HT1080 (cell line): ENCODE measurements around the gene PTPRN2. TPM values are rescaled to one million over a fixed set of nuclear protein-coding genes. Genes with fewer than 3 reads are reported as not detected.
"Not testable (repeated sequence)": the region's sequence is repeated elsewhere in the genome, so short reads cannot be mapped to it uniquely, and the experiment has no call there.

Experiments
- DNase-seq: peaks from one replicate; pipeline ENCODE4 v3.0.0-alpha.2; 2015; ENCODE audit warnings: low read depth
- total RNA-seq: library from RNA; depleted of rRNA; stranded (reverse); fragments of >200 nt; shearing (Covaris generic); gene quantifications from 2 replicates; pipeline ENCODE4 v1.2.3, GENCODE V29; 2014

The PTPRN2 gene
- total RNA-seq, 1 experiment from 2014 or later = 0.31 TPM

DNA sequence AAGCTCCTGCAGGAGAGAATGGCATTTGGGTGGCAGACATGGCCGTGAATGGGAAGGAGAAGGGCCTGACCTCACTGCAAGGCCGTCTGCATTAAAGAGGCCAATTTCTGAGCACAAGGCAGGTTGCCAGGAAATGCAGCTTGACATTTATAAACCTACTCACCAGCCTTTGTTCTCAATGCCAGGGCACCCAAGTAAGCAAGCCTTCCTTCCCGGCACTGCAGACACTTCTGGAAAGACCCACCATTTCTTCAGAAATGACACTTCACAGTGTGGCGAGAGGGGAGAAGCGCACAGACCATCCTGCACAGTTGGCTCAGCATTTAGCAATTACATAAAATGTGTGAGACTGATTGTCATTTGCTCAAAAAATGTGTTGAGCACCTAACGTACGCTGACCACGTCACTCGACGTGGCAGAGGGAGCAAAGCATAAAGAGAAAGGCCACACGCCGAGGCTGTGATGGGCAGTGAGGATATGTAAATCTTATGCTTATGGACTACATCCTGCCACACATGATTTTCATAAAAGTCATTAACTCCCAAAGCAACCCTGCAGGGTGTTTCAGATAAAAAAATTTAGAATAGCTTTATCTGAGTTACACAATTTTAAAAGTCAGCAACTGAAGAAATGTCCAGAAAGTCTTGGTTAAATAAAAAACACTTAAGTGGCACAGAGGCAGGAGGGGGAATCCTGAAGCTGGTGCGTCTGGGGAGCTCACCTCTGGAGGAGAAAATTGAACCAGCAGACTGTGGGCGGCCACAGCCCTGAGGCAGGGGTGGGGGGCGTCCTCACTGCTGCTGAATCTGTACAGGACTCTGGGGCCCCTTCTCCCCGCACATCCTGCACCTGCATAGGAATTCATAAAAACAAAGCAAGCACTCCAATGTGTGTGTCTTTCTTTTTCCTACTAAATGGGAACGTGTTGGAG is 543.8 kb downstream of the PTPRN2 start:
- no peak for DNase-seq

DNA sequence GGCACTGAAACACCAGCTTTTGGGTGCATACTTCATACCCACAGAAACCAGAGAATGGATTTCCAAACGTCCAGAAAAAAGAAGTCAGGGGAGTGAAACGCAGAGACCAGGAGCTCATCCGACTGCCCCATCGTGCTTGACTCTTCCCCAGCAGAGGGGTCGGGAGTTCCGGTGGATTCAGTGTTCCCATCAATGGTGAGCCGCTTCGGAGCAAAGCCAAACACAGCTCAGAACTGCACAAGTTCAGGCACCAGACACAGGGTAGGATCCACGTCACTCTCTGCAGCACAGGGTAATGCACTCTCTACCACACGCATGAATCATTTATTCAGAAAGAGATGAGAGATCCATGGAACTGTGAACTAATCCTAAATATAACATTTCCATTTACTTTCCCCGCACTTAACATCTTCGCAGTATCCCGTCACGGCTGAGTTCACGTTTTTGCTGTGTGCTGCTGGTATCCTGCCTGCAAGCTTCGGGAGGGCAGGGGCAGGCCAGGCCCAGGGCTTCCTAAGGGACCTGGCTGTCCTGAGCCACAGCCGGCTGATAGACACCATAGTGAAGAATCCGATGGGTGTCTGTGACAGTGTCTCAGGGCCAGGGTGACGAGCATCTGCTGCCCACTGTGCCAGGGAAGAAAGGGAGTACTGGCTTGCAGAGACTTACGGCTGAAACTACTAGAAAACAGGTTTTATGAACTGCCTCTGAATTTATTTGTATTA is 545.3 kb downstream of the PTPRN2 start:
- no peak for DNase-seq

DNA sequence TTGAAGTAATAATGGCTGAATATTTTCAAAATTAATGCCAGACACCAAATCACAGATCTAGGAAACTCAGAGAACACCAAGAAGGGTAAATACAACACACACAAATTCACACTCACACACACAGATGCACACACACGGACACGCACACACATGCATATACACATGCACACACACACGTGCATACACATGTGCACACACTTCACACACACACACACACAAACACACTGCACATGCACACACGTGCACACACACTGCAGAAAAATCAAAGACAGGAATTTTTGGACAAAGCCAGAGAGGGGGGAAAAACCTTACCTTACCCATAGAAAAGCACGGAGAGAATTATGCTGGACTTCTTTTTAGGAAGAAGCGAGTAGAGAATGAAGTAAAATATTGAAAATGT is 547.4 kb downstream of the PTPRN2 start:
- no peak for DNase-seq

DNA sequence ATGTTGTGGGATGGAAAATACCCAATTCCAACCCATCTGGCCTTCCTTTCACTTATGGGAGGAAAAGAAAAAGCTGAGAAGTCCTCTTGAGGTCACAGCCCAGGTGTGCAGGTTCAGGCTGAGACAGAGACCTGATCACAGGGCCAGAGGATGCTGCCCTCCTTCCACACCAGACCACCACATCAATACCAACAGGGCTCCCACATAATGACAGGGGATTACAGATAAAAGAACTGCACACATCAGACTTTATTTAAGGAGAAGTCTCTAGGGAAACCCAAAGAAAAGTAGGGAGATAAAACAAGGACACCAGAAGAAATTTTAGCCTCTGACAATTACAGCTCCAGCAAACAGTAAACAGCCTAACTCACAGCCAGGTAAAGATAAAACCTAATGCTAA is 548.4 kb downstream of the PTPRN2 start:
- DNase-seq = no peak

DNA sequence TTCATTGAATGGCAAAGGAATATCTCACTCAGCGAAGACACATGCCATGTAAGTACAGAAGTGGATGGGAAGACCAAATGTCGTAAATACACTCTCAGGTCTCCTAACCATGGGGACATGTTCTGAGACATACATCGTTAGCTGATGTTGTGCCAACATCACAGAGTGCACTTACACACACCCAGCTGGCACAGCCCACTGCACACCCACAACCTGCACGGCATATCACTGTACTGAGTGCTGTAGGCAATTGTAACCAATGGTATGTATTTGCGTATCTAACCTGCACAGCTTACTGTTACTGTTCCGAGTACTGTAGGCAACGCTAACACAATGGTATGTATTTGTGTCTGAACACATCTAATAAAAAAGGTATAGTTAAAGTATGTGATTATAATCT is 550.4 kb downstream of the PTPRN2 start:
- no peak for DNase-seq

DNA sequence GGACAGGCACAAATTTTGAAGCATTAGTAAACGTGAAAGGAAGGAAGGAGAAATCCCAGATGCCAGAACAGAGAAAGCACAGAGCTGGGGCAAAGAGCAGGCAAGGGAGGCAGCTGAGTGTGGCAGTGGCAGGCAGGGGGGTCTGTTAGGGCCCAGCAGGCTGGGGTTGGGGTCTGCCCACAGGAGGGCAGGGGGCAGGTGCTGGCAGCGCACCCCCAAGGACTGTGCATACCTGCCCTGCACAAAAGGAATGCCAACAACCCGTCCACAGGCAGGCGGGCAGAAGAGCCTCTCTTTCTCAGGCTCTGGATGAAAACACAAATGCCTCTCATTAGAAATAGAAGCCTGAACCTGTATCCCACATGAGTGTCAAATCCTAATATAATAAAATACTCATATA is 552.3 kb downstream of the PTPRN2 start:
- no peak for DNase-seq

DNA sequence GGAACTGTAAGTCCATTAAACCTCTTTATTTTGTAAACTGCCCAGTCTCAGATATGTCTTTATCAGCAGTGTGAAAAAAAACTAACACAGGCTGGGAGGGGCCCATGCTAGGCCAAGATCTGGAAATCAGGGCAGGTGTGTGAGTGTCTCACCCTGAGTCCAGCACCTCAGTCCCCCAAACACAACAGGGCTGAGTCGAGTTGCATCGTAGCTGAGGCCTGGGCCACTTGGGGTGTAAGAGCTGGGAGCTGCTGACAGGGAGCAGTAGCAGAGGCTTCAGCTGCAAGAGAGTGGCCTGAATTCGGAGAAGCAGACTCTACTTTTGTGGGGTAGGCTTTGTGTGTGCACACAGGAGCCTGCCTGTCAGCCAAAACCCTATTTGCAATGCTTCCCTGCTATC is 553.1 kb downstream of the PTPRN2 start:
- DNase-seq = no peak

DNA sequence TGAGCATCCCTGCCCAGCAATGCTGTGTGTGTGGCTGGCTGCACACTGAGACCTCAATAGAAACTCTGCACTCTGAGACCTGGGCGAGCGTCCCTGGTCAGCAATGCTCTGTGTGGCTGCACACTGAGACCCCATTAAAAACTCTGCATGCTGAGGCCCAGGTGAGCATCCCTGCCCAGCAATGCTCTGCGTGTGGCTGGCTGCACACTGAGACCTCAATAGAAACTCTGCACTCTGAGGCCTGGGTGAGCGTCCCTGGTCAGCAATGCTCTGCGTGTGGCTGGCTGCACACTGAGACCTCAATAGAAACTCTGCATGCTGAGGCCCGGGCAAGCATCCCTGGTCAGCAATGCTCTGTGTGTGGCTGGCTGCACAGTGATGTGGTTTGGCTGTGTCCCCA is 553.7 kb downstream of the PTPRN2 start:
- DNase-seq = not testable (repeated sequence)

DNA sequence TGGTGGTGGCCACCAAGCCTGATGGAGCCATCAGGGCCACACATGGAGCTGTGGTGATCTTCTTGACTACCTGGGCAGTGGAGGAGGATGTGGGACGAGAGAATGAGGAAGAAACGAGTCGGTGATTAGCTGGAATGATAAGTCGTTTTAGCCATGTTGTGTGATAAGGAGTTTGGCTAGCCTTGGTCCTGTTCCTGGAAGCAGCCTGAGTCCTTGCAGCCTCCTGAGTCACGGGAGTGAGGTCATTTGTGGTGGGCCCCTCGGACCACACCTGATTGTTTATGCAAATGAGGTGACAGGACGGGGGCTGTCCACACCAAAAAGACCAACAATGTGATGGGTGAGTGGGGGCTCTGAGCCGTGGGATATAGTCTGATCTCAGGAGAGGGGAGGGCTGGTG is 554.4 kb downstream of the PTPRN2 start:
- DNase-seq = no peak

DNA sequence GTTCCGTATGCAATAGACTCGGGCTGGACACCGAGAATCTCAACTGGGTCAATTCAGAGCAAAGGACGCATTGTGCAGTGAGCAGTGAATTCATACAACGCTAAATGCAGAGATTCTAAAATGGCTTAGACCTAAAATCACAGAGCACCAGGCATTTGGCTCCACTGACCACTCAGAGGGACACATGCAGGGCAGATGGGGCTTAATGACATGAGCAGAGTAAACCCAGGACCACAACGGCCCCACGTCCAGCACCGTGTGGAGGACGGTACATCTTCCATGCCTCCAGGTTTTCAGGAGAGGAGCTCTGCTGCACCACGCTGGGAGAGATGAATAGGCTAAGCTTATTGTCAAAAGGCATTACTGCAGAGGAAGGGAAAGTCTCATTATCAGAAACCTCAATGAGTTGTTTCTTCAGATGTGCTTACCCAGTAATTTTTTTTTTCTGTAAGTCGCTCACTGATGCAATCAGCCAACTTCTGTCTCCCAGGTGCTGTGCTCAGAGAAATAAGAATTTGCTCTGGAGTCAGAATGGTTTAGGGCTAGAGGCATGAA is 555.0 kb downstream of the PTPRN2 start:
- no peak for DNase-seq

DNA sequence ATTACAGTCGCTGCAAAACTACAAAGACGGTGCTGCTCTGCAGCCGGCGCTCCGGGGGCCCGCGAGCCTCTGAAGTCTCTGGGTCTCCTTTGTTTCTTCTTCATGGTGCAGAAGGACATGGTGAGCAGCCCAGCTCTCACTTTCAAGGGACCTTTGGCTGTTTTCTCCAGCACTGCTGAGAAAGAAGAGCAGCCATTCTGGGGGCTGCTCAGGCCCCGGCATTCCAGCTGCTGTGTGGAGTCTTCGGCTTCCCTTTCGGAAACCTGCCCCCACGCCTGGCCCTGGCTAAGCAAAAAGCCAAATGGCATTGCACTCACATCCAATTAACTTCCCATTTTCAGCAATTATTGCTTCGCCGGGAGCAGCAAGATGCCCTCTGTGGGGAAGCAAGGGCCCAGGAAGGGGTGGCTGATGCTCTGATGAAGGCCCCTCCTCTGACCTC is 555.7 kb downstream of the PTPRN2 start:
- no peak for DNase-seq

DNA sequence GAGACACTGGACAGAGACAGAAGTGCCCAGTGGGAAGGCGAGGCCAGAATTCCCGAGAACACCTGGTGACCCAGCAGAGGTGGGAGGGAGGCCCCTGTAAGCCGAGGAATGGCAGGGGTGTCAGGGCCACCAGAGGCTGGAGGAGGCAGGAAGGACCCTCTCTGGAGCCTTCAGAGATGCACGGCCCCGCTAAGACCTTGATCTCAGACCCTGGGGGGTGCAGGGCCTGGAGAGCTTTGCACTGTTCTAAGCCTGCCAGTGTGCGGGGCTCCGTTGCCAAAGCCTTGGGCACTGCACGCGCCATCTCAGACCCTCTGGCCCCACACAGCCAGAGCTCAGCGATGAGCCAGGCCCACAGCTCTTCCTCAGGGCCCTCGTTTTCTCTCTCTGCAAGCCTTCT is 557.1 kb downstream of the PTPRN2 start:
- DNase-seq = no peak

DNA sequence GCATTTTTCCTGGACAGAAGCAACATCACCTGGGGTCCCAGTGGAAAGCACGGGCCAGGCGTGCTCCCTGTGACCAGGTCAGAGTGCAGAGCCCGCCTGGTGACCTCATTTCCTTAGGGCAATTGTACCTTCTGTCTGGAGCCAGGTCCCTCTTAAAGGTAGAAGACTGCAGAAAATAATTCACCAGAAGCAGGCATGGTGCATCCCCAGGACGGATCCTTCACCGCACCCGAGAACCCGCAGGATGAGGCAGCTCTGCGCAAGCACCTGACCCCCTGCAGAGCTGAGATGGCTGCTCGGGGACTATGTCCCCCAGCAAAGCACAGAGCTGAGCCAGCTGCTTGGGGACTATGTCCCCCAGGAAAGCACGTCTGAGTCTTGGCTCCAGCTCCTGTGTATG is 557.6 kb downstream of the PTPRN2 start:
- no peak for DNase-seq

DNA sequence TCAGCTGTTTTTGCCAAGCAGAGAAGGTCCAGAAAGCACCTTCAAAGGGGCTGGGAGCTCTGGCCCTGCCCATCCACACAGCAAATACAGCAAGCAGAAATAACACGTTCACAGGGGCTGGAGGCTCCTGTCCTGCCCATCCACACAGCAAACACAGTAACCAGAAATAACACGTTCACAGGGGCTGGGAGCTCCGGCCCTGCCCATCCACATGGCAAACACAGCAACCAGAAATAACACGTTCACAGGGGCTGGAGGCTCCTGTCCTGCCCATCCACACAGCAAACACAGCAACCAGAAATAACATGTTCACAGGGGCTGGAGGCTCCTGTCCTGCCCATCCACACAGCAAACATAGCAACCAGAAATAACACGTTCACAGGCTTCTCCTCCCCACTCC is 558.1 kb downstream of the PTPRN2 start:
- no peak for DNase-seq

DNA sequence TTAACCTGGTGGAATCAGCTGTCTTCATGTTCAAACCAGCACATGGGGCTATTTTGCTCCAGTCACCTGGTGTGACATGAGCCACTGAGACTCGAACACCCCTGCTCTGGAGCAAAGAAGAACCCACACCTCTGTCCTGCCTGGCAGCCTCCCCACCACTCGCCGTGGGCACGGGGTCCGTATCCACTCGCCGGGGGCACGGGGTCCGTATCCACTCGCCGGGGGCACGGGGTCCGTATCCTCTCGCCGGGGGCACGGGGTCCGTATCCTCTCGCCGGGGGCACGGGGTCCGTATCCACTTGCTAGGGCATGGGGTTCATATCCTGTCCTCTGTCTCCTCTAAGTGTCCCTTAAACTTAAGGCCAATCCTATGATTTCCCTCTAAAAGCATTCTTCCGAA is 558.7 kb downstream of the PTPRN2 start:
- DNase-seq = no peak

DNA sequence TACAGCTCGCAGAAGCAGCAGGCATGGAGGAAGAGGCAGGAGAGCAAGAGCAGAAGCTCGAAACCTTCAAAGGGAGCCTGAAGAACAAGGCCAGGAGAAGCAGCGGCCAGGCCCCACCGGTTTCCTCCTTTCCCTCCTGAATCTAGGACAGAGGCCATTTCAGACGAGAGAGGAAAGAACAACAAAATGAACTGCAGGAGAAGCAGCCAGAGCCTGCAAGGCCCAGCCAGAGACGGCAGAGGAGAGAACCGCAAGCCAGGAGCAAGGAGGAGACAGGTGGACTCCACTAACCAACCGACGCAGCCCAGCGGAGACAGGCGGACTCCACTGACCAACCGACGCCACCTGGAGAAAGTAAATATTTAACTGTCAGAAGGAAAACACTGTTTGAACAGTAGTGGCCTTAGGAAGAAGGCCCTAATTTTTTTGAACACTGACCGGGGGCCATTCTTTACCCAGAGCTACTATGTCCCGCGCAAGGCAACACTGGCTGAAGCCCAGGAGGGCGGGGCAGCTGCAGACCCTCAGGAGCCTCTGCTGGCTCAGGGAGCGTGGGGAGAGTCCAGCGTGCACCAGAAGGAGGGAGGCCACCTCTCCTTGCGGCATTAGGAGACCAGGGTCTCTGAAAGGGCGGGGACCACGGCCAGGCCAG is 559.2 kb downstream of the PTPRN2 start:
- no peak for DNase-seq

DNA sequence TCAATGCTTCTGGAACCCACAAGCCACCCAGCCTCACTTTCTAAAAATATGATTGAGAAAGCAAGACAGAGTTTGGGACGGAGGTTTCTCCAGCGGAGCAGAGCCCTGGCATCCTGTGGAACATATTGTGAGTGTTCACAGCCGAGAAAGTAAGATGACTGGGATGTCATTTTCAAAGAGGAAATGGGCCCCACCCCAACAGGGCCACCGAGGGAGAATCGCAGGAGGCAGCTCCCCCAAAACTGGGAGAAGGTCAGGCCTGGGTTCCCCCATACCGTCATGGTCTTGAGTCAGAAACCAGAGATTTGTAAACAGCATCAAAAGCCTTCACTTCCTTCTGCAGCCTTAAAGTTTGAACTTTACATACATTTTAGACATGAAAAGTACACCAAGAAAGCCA is 560.0 kb downstream of the PTPRN2 start:
- no peak for DNase-seq

DNA sequence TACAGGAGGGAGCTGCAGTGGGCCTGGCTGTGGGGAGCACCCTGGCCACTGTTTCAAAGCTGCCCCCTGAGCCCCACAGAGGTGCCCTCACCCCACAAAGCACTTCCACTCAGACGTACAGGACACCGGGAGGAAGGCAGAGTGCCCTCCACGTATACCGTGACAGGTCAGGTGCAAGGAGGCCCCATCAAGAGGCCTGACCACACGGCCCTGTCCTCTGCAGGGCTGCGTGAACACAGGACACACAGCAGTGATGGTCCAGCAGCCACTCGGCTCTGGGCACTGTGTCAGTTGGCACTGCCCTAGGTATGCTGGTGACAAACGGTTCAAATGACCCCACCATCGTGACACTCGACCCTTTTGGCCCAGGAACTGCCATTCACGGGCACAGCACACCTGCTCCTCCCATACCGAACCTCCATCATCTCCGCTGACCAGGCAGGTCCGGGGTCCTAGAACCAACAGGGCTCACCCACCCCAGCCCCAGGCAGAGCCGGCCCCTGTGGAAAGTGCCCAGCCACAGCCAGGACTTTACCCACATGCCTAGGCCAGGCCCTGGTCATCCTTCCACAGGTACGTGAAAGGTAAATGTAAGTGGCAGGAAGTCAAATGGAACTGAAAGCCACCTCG is 560.9 kb downstream of the PTPRN2 start:
- DNase-seq = no peak

DNA sequence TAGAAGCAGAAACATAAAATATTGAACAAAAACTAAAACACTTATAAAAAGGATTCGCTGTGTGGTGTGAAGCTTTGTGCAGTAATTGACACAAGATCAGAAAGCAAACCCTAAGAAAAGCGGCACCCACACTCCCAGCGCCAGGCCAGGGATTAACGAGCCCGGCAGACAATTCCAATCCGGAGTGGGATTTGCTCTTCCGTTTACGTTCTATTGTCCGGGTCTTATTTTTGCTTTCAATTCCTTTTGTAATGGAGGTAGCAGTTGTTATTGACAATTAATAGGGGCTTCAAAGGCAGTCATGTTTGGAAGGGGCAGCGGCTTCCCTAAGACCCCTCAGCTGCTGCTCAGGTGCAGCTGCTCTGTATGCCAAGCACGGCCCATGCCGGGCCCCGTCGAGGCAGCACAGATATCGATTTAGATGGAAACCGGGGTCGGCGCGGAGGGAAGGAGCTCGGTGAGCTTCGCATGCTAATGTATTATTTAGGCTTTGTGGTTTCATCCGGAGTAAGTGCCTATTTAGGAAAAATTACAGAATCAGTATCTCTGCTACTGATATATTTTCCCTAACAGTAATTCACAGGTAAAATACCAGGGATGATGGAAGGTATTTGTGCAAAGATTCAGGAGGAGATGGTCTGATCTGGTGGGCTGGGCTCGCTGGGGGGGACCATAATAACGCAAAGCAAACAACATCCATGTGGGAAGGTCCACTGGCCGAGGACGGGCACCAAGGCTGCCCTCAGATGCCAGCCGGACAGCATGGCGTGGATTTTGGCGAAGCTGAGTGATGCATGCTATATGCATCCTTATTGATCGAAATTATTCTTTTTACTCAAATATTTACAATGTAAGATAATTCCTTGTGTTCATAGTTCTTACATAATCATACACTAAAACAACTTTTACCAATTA is 561.7 kb downstream of the PTPRN2 start:
- no peak for DNase-seq

DNA sequence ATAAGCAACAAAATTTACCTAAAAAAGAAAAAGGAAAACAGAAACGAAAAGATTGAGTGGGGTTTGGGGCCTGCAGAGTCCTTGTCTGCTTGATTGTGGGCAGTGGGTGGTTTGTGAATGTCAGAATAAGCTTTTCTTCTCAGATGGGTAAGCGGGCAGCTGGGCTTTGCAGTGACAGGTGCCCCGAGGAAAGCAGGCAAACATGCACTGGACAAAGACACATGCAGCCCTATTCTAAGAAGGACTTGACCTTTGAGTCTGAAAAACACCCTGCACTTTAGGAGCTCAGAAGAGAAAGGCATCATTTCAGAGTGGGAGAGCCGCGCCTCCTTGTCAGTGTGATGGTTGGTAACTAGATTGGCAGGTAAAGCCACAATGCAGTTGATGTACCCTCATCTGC is 562.7 kb downstream of the PTPRN2 start:
- DNase-seq = no peak
